ENCODE results near the gene TSEN34. TPM values are rescaled to one million over a fixed set of nuclear protein-coding genes. Genes with fewer than 3 reads are reported as not detected.

Gene TSEN34
- 100 to 1,000 TPM in 1 of 4 donors, 10 to 100 TPM in 3; 49.4 to 103 (median 86.8) TPM for total RNA-seq

GRCh38 chr19:54191011-54191810 is at the start of gene TSEN34:
Gene TSEN34, plus strand, starts transcription at chr19:54191308. Its CDS starts 57 bp downstream, at chr19:54191365.
- no peaks in the 10 kb centered on the region for H3K27me3 ChIP-seq
- WGBS, result under 1% methylated on average over 41 of the region's 77 CpGs
- no peak for TF ChIP-seq EP300 (IDR thresholded peaks at IDR 0.05)
- no peak for TF ChIP-seq CTCF (IDR thresholded peaks at IDR 0.05)
- TF ChIP-seq POLR2A (IDR thresholded peaks at IDR 0.05; ENCODE audit: low read depth), result no peak
- TF ChIP-seq POLR2AphosphoS5 (IDR thresholded peaks at IDR 0.05), result peak; percentile 26 to 79
- intact Hi-C loops (cut with DNase I), result no loop called here
- peaks cover 24 to 35% (median 34%) of the 10 kb centered on the region in 4 donors for H3K4me1 ChIP-seq
- no peaks in the 10 kb centered on the region for H3K9me3 ChIP-seq
- no peak for DNase-seq (ENCODE audit: extremely low spot score)
- H3K36me3 ChIP-seq, result peaks cover 12 to 42% (median 26%) of the 10 kb centered on the region in 4 donors
- peak within 1 kb of the TSS; percentile 97 to 99 (median 98) for H3K27ac ChIP-seq (replicated peaks in 1 of 4)
- H3K4me3 ChIP-seq, result peak within 1 kb of the TSS; percentile 76 to 93 (median 90)

GRCh38 chr19:54141356-54141755 is 49.8 kb upstream of the TSEN34 start:
- intact Hi-C loops (cut with DNase I), result no loop called here
- peaks cover 21 to 54% (median 43%) of the 10 kb centered on the region in 4 donors for H3K4me1 ChIP-seq
- TF ChIP-seq POLR2A (IDR thresholded peaks at IDR 0.05; ENCODE audit: low read depth) (no peak), EP300 (IDR thresholded peaks at IDR 0.05) (no peak), CTCF (IDR thresholded peaks at IDR 0.05) (no peak), POLR2AphosphoS5 (IDR thresholded peaks at IDR 0.05) (no peak)
- H3K36me3 ChIP-seq, result peaks cover 40 to 67% (median 58%) of the 10 kb centered on the region in 4 donors
- no peaks in the 10 kb centered on the region for H3K9me3 ChIP-seq
- 93% methylated on average over 3 of the region's 3 CpGs for WGBS
- no peak for DNase-seq (ENCODE audit: extremely low spot score)
- H3K27ac ChIP-seq (replicated peaks in 1 of 4), result no peak overlapping the region
- no peaks in the 10 kb centered on the region for H3K27me3 ChIP-seq
- H3K4me3 ChIP-seq, result no peak overlapping the region

DNA sequence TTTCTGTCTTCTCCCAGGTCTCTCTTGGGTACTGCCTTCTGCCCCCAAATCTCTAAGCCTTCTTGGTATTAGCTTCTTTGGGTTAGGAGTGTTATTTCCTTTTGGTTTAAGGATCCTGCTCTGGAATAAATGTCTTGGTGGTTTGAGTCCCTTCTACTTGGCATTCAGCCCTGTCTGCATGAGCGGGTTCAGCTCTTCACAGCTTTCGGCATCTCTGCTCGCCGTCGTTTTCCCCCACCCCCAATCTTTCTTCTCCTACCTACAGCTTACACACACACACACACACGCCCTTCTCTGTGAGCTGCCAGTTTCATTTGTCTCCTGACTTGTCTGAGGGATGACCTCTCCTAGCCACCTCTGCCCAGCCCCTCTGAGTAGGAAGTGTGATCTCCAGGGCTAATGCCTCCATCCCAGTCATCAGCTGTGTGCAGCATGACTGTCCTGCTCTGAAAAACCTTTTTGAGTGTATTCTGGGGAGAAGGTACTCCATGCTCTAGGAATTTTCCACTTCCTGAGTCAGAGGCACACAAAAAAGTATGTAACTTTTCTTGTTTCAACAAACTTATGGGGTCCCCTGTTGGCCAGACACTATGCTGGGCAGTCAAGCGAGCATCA is 48.8 kb upstream of the TSEN34 start:
- Histone ChIP-seq H3K4me3 (no peak overlapping the region), H3K9me3 (no peaks in the 10 kb centered on the region), H3K27ac (replicated peaks in 1 of 4) (no peak overlapping the region), H3K36me3 (peaks cover 50 to 76% (median 67%) of the 10 kb centered on the region in 4 donors), H3K27me3 (no peaks in the 10 kb centered on the region), H3K4me1 (peaks cover 23 to 58% (median 47%) of the 10 kb centered on the region in 4 donors)
- WGBS, result 83% methylated on average over 7 of the region's 7 CpGs
- intact Hi-C loops (cut with DNase I), result no loop called here
- TF ChIP-seq EP300 (IDR thresholded peaks at IDR 0.05), result no peak
- TF ChIP-seq POLR2AphosphoS5 (IDR thresholded peaks at IDR 0.05), result no peak
- no peak for TF ChIP-seq CTCF (IDR thresholded peaks at IDR 0.05)
- TF ChIP-seq POLR2A (IDR thresholded peaks at IDR 0.05; ENCODE audit: low read depth), result no peak
- no peak for DNase-seq (ENCODE audit: extremely low spot score)

GRCh38 chr19:54145541-54146158 is 45.5 kb upstream of the TSEN34 start:
- Histone ChIP-seq H3K36me3 (peaks cover 83 to 96% (median 95%) of the 10 kb centered on the region in 4 donors), H3K4me1 (peaks cover 11 to 44% (median 33%) of the 10 kb centered on the region in 4 donors), H3K27ac (replicated peaks in 1 of 4) (no peak overlapping the region), H3K27me3 (no peaks in the 10 kb centered on the region), H3K4me3 (no peak overlapping the region), H3K9me3 (no peaks in the 10 kb centered on the region)
- 90% methylated on average over 9 of the region's 28 CpGs for WGBS
- intact Hi-C loops (cut with DNase I), result no loop called here
- DNase-seq (ENCODE audit: extremely low spot score), result no peak
- no peak for TF ChIP-seq EP300 (IDR thresholded peaks at IDR 0.05)

- H3K4me3 ChIP-seq, result no peak overlapping the region
- TF ChIP-seq POLR2AphosphoS5 (IDR thresholded peaks at IDR 0.05), result peak in 1 of 2 donors; percentile 64
- TF ChIP-seq POLR2A (IDR thresholded peaks at IDR 0.05; ENCODE audit: low read depth), result no peak
- TF ChIP-seq CTCF (IDR thresholded peaks at IDR 0.05), result no peak
- intact Hi-C loops (cut with DNase I), result no loop called here
- no peaks in the 10 kb centered on the region for H3K27me3 ChIP-seq
- H3K9me3 ChIP-seq, result no peaks in the 10 kb centered on the region
- H3K36me3 ChIP-seq, result peaks cover 93 to 100% (median 100%) of the 10 kb centered on the region in 4 donors
- peaks cover 11 to 29% (median 22%) of the 10 kb centered on the region in 4 donors for H3K4me1 ChIP-seq
- WGBS, result 58% methylated on average over 3 of the region's 3 CpGs
- no peak for DNase-seq (ENCODE audit: extremely low spot score)
- H3K27ac ChIP-seq (replicated peaks in 1 of 4), result peak overlapping the region; percentile 1 to 47 (median 14)
These were observed 43.4 kb upstream of the TSEN34 start for GRCh38 chr19:54147676-54148075.
